ENCODE results near the gene CNTLN.

Gene CNTLN, protein sequence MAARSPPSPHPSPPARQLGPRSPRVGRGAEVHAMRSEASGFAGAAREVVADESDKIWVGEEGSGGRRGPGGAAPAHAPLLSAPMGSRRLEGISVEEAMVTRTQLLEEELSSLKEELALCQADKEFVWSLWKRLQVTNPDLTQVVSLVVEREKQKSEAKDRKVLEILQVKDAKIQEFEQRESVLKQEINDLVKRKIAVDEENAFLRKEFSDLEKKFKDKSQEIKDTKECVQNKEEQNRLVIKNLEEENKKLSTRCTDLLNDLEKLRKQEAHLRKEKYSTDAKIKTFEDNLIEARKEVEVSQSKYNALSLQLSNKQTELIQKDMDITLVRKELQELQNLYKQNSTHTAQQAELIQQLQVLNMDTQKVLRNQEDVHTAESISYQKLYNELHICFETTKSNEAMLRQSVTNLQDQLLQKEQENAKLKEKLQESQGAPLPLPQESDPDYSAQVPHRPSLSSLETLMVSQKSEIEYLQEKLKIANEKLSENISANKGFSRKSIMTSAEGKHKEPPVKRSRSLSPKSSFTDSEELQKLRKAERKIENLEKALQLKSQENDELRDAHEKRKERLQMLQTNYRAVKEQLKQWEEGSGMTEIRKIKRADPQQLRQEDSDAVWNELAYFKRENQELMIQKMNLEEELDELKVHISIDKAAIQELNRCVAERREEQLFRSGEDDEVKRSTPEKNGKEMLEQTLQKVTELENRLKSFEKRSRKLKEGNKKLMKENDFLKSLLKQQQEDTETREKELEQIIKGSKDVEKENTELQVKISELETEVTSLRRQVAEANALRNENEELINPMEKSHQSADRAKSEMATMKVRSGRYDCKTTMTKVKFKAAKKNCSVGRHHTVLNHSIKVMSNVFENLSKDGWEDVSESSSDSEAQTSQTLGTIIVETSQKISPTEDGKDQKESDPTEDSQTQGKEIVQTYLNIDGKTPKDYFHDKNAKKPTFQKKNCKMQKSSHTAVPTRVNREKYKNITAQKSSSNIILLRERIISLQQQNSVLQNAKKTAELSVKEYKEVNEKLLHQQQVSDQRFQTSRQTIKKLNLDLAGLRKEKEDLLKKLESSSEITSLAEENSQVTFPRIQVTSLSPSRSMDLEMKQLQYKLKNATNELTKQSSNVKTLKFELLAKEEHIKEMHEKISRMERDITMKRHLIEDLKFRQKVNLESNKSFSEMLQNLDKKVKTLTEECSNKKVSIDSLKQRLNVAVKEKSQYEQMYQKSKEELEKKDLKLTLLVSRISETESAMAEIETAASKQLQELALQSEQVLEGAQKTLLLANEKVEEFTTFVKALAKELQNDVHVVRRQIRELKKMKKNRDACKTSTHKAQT (N-terminal part only)

DNA sequence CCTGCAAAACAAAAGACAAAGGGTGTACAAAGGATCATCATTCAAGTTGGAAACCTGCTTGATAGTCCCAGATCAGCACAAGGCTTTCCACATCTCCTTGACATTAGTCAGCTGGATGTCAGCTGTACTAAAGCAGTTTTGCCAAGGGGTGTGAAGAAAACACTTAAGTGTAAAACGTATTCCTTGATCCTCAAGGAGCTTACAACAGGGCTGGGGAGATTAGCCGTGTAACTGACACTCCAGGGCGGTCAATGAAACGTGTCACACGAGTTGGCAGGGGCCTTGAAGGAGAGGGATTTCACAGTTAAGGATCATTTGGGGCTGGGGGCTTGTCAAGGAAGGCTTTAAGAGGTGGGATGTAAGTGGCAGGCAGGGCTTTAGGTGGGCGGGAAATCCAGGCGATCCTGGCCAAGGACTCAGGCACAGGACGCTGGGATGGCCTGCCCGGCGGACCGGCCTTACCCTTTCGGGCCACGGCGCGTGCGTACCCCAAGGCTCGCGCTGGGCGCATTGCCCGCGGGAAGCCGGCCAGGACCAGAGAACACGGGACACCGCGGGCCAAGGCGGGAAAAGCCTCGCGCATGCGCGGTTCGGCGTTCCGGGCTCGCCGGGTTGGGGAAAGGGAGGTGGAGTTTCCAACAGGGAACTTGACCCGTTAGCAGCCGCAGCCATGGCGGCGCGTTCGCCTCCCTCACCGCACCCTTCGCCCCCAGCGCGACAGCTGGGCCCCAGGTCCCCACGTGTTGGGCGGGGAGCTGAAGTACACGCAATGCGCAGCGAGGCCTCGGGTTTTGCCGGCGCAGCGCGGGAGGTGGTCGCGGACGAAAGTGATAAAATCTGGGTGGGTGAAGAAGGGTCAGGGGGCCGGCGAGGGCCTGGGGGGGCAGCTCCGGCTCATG lies at the start of gene CNTLN:
TSS of gene CNTLN (plus strand) at position 645 of the 899 bp plus-strand sequence. CDS start at position 671, 26 bp downstream.
- no peaks in the 10 kb centered on the region for H3K36me3 ChIP-seq (ENCODE audit: low read length)
- H3K79me2 ChIP-seq (ENCODE audit: insufficient read depth, low read length): no peaks in the 10 kb centered on the region
- no peaks in the 10 kb centered on the region for H4K20me1 ChIP-seq (ENCODE audit: low read depth, low read length)
- no peak within 1 kb of the TSS for H3K27ac ChIP-seq (ENCODE audit: low read depth, low read length)
- H3K4me2 ChIP-seq (ENCODE audit: low read depth, low read length, poor library complexity, severe bottlenecking): no peak within 1 kb of the TSS
- no peak within 1 kb of the TSS for H3K4me3 ChIP-seq (ENCODE audit: insufficient read depth, low read length, poor library complexity, severe bottlenecking)
- TF ChIP-seq, protein P1, sequence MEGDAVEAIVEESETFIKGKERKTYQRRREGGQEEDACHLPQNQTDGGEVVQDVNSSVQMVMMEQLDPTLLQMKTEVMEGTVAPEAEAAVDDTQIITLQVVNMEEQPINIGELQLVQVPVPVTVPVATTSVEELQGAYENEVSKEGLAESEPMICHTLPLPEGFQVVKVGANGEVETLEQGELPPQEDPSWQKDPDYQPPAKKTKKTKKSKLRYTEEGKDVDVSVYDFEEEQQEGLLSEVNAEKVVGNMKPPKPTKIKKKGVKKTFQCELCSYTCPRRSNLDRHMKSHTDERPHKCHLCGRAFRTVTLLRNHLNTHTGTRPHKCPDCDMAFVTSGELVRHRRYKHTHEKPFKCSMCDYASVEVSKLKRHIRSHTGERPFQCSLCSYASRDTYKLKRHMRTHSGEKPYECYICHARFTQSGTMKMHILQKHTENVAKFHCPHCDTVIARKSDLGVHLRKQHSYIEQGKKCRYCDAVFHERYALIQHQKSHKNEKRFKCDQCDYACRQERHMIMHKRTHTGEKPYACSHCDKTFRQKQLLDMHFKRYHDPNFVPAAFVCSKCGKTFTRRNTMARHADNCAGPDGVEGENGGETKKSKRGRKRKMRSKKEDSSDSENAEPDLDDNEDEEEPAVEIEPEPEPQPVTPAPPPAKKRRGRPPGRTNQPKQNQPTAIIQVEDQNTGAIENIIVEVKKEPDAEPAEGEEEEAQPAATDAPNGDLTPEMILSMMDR (IDR thresholded peaks at IDR 0.05; ENCODE audit: insufficient read depth, low read length, poor library complexity, severe bottlenecking): no peak
- TF ChIP-seq EZH2phosphoT487 (conservative IDR thresholded peaks at IDR 0.05; ENCODE audit: low read length): no peak
- no peaks in the 10 kb centered on the region for H3K27me3 ChIP-seq (ENCODE audit: low read length)
- no peak within 1 kb of the TSS for H3K9ac ChIP-seq (ENCODE audit: low read length)
- H2AFZ ChIP-seq (ENCODE audit: low read depth, low read length, severe bottlenecking): no peak within 1 kb of the TSS
- H3K9me3 ChIP-seq (ENCODE audit: insufficient read depth, low read length): no peaks in the 10 kb centered on the region
- no peaks in the 10 kb centered on the region for H3K9me2 ChIP-seq (replicated peaks; ENCODE audit: insufficient read depth, low read length)
- H3F3A ChIP-seq (ENCODE audit: insufficient read depth): no peaks in the 10 kb centered on the region

DNA sequence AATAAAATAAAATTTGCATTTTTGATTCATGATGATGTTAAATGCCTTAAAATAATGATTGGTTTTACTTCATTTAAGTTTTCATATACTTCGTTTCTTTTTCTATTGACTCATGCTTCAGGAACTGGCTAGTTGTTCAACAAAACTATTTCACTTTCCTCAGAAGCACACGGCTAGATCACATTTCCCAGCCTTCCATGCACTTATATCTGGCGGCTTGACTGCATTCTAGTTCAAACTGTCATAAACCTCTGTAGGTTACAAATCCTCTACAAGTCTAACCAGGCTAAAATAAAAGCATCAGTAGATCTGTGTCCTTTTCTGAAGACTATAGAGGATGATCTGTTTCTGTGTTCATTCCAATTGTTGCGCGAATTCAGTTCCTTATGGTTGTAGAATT lies 46.3 kb upstream of the CNTLN start:
- no peaks in the 10 kb centered on the region for H3K9me3 ChIP-seq (ENCODE audit: insufficient read depth, low read length)
- TF ChIP-seq EZH2phosphoT487 (conservative IDR thresholded peaks at IDR 0.05; ENCODE audit: low read length): no peak
- TF ChIP-seq, protein P1 (IDR thresholded peaks at IDR 0.05; ENCODE audit: insufficient read depth, low read length, poor library complexity, severe bottlenecking): no peak
- H3K4me2 ChIP-seq (ENCODE audit: low read depth, low read length, poor library complexity, severe bottlenecking): no peak overlapping the region
- H3K9me2 ChIP-seq (replicated peaks; ENCODE audit: insufficient read depth, low read length): no peaks in the 10 kb centered on the region
- no peaks in the 10 kb centered on the region for H3K27me3 ChIP-seq (ENCODE audit: low read length)
- no peaks in the 10 kb centered on the region; the same call in 1 of the 2 replicates for H3K36me3 ChIP-seq (ENCODE audit: low read length)
- no peaks in the 10 kb centered on the region for H4K20me1 ChIP-seq (ENCODE audit: low read depth, low read length)
- no peak overlapping the region for H2AFZ ChIP-seq (ENCODE audit: low read depth, low read length, severe bottlenecking)
- no peak overlapping the region for H3K27ac ChIP-seq (ENCODE audit: low read depth, low read length)
- no peak overlapping the region for H3K9ac ChIP-seq (ENCODE audit: low read length)
- no peak overlapping the region for H3K4me3 ChIP-seq (ENCODE audit: insufficient read depth, low read length, poor library complexity, severe bottlenecking)
- H3K79me2 ChIP-seq (ENCODE audit: insufficient read depth, low read length): no peaks in the 10 kb centered on the region
- H3F3A ChIP-seq (ENCODE audit: insufficient read depth): no peaks in the 10 kb centered on the region

DNA sequence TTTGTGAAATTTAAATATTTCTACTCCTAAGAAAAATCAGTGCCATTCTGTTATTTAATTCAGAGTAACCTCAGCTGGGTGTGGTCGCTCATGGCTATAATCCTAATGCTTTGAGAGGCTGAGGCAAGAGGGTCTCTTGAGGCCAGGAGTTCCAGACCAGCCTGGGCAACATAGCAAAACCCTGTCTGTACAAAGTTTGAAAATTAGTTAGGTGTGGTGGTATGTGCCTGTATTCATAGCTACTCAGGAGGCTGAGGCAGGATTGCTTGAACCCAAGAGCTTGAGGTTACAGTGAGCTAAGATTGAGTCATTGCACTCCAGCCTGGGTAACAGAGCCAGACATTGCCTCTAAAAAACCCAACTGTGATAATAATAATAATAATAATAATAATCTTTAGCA lies 44.8 kb upstream of the CNTLN start:
- H3K27me3 ChIP-seq (ENCODE audit: low read length): no peaks in the 10 kb centered on the region
- H3K36me3 ChIP-seq (ENCODE audit: low read length): no peaks in the 10 kb centered on the region; the same call in 1 of the 2 replicates
- H2AFZ ChIP-seq (ENCODE audit: low read depth, low read length, severe bottlenecking): no peak overlapping the region
- no peaks in the 10 kb centered on the region for H3K9me3 ChIP-seq (ENCODE audit: insufficient read depth, low read length)
- H3K79me2 ChIP-seq (ENCODE audit: insufficient read depth, low read length): no peaks in the 10 kb centered on the region
- H3K4me3 ChIP-seq (ENCODE audit: insufficient read depth, low read length, poor library complexity, severe bottlenecking): no peak overlapping the region
- H3K9me2 ChIP-seq (replicated peaks; ENCODE audit: insufficient read depth, low read length): no peaks in the 10 kb centered on the region
- H3F3A ChIP-seq (ENCODE audit: insufficient read depth): no peaks in the 10 kb centered on the region
- H4K20me1 ChIP-seq (ENCODE audit: low read depth, low read length): no peaks in the 10 kb centered on the region
- H3K27ac ChIP-seq (ENCODE audit: low read depth, low read length): no peak overlapping the region
- no peak overlapping the region for H3K4me2 ChIP-seq (ENCODE audit: low read depth, low read length, poor library complexity, severe bottlenecking)
- TF ChIP-seq, protein P1 (IDR thresholded peaks at IDR 0.05; ENCODE audit: insufficient read depth, low read length, poor library complexity, severe bottlenecking): no peak
- TF ChIP-seq EZH2phosphoT487 (conservative IDR thresholded peaks at IDR 0.05; ENCODE audit: low read length): no peak
- H3K9ac ChIP-seq (ENCODE audit: low read length): no peak overlapping the region
